Stimulated activated memory B cell treated with anti-CD40 and anti-IgM and Interleukin-4, amounts not matched to agents 10 μg/mL and 1 μg/mL and 100 μg/mL, for 72 hours (primary cell): Measurements from ENCODE around the gene TMA7.
"Not testable (repeated sequence)": the region's sequence is repeated elsewhere in the genome, so short reads cannot be mapped to it uniquely, and the experiment has no call there.

Source experiments
- ATAC-seq: fragments of 150-1000 bp; cut with Tn5 transposase; 2 replicates; pipeline ENCODE4 v1.10.0; 2021
- H3K27ac Mint-ChIP-seq: one replicate; pipeline ENCODE4 v1.8.0; 2022; ENCODE audit warnings: mild to moderate bottlenecking, mixed read lengths
- H3K27me3 Mint-ChIP-seq: one replicate; pipeline ENCODE4 v1.8.0; 2022; ENCODE audit warnings: mixed read lengths
- H3K36me3 Mint-ChIP-seq: one replicate; pipeline ENCODE4 v1.8.0; 2022; ENCODE audit warnings: mixed read lengths
- H3K4me1 Mint-ChIP-seq: one replicate; pipeline ENCODE4 v1.8.0; 2022; ENCODE audit warnings: mixed read lengths
- H3K4me3 Mint-ChIP-seq: one replicate; pipeline ENCODE4 v1.8.0; 2022; ENCODE audit warnings: mild to moderate bottlenecking, moderate library complexity, mixed read lengths
- H3K9me3 Mint-ChIP-seq: one replicate; pipeline ENCODE4 v1.8.0; 2022; ENCODE audit warnings: mixed read lengths

Gene TMA7

DNA sequence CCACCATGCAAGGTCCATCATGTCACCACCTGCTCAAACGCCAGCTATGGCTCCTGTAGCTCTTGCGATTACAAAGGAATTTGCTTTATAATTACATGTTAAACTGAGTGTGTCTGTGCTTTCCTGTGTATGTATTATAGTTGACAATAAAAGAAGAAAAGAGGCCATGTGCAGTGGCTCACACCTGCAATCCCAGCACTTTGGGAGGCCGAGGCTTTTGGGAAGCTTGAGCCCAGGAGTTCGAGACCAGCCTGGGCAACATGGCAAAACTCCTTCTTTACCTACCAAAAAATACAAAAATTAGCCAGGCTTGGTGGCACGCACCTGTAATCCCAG lies 33.5 kb downstream of the TMA7 start:
- Mint-ChIP-seq H3K4me1 (peaks cover 53% of the 10 kb centered on the region), H3K36me3 (peaks cover 16% of the 10 kb centered on the region), H3K27me3 (no peaks in the 10 kb centered on the region), H3K9me3 (no peaks in the 10 kb centered on the region), H3K27ac (peak overlapping the region; percentile 95), H3K4me3 (peak overlapping the region; percentile 84)
- ATAC-seq: no peak

DNA sequence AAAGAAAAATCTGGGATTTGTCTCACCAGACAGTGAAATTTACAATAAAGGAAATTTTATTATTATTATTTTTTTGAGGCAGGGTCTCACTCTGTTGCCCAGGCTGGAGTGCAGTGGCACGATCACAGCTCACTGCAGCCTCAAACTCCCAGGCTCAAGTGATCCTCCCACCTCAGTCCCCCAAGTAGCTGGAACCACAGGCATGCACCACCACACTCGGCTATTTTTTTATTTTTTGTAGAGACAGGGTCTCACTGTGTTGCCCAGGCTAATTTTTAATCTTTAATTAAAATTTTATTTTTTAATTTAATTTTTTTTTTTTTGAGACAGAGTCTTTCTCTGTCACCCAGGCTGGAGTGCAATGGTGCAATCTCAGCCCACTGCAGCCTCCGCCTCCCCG lies 34.0 kb downstream of the TMA7 start:
- H3K9me3 Mint-ChIP-seq, H3K27ac Mint-ChIP-seq, H3K4me3 Mint-ChIP-seq, ATAC-seq, H3K27me3 Mint-ChIP-seq: not testable (repeated sequence)
- Mint-ChIP-seq H3K36me3 (peaks cover 12% of the 10 kb centered on the region), H3K4me1 (peaks cover 53% of the 10 kb centered on the region)

DNA sequence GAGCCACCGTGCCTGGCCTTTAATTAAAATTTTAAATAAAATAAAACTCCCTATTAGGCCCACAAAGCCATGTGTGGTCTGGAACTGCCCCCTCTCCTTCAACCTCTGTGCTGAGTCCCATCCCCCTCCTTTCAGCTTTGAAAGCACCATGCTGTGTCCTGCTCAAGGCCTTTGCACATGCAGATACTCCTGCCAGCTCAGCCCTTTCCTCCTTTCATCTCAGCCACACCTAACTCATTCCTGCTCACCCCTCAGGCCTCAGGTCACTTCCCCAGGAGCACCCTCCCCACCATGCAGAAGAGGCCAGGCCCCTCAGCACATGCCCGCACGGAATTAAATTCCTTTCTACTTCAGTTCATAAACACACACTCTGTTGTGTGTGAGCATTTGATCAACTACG lies 34.6 kb downstream of the TMA7 start:
- no peak overlapping the region for H3K4me3 Mint-ChIP-seq
- peak overlapping the region; percentile 71 for H3K27ac Mint-ChIP-seq
- no peak for ATAC-seq
- peaks cover 6% of the 10 kb centered on the region for H3K36me3 Mint-ChIP-seq
- H3K4me1 Mint-ChIP-seq: peaks cover 53% of the 10 kb centered on the region
- H3K27me3 Mint-ChIP-seq: no peaks in the 10 kb centered on the region
- H3K9me3 Mint-ChIP-seq: no peaks in the 10 kb centered on the region

DNA sequence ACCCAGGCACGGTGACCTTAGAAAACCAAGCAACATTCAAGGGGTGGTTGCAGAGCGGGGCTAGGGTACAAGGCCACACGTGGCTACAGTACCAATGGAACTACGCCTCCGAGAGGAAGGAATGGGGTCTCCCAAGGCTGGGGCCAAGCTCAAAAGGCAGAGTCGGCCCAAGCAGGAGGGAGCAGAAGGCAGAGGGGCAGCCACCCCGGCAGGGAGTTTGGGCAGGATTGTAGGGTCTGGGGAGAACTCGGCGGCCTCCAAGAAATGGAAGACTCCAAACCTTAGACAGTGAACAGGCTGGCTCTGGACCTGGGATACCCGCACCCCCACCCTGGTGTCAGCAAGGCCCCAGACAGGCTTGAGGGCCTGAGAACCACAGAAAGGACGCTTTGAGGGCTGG lies 35.1 kb downstream of the TMA7 start:
- no peak for ATAC-seq
- Mint-ChIP-seq H3K27me3 (no peaks in the 10 kb centered on the region), H3K4me1 (peaks cover 47% of the 10 kb centered on the region), H3K9me3 (no peaks in the 10 kb centered on the region), H3K4me3 (no peak overlapping the region), H3K36me3 (no peaks in the 10 kb centered on the region), H3K27ac (peak overlapping the region; percentile 71)

DNA sequence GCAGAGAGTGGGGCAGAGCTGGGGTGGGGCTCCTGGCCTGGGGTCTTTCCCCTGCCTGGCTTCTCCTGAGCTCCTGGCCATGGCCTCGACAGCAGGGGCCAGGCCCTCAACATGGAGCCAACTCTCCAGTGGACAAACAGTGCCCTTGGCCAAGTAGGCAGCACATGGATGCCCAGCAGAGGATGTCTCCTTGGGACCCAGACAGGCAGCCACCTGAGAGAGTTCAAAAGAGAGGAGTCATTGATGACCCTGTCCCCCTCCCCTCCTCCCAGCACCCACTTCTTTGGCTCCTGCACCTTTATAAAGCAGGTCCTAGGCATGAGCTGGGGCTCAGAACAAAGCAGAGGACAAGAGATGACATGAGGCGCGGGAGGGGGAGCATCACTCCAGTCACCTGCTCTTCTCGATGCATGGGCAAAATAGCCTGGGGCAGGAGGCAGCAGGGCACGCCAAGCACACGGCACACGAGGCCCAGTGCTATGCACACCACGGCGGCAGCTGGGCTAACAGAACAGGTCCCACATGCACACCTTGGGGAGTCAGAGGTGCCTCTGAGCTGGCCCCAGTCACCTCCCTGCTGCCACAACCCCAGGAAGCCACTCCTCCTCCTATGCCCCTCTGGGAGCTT lies 36.5 kb downstream of the TMA7 start:
- no peak overlapping the region for H3K27ac Mint-ChIP-seq
- H3K9me3 Mint-ChIP-seq: no peaks in the 10 kb centered on the region
- no peaks in the 10 kb centered on the region for H3K27me3 Mint-ChIP-seq
- H3K36me3 Mint-ChIP-seq: no peaks in the 10 kb centered on the region
- no peak for ATAC-seq
- peaks cover 43% of the 10 kb centered on the region for H3K4me1 Mint-ChIP-seq
- no peak overlapping the region for H3K4me3 Mint-ChIP-seq

DNA sequence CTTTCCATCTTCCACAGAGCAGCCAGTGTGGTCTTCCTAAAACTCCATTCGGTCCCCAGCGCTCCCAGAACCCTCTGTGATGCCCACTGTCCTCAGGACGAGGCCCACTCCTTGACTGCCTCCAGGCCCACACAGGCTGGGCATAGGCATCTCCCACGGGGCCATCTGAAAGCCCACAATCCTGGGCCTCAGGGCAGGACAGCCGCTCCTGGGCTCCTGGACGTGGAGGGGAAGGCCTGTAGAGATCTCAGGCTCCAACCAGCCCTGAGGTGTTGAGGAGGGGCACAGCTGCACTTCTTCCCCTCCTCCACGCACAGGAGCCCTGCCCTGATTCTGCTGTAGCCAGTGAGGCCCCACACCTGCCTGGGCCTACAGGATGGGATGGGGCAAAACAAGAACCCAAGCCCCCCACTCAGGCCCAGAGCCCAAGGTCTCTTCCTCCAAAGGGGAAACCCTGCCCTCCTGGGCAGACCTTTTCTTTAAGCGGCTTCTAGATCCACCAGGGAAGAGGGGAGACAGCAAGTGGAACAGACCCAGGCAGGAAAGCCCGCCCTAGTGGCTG lies 38.0 kb downstream of the TMA7 start:
- H3K4me3 Mint-ChIP-seq: no peak overlapping the region
- no peaks in the 10 kb centered on the region for H3K9me3 Mint-ChIP-seq
- H3K36me3 Mint-ChIP-seq: no peaks in the 10 kb centered on the region
- peaks cover 39% of the 10 kb centered on the region for H3K4me1 Mint-ChIP-seq
- no peak for ATAC-seq
- peak overlapping the region; percentile 90 for H3K27ac Mint-ChIP-seq
- H3K27me3 Mint-ChIP-seq: no peaks in the 10 kb centered on the region

DNA sequence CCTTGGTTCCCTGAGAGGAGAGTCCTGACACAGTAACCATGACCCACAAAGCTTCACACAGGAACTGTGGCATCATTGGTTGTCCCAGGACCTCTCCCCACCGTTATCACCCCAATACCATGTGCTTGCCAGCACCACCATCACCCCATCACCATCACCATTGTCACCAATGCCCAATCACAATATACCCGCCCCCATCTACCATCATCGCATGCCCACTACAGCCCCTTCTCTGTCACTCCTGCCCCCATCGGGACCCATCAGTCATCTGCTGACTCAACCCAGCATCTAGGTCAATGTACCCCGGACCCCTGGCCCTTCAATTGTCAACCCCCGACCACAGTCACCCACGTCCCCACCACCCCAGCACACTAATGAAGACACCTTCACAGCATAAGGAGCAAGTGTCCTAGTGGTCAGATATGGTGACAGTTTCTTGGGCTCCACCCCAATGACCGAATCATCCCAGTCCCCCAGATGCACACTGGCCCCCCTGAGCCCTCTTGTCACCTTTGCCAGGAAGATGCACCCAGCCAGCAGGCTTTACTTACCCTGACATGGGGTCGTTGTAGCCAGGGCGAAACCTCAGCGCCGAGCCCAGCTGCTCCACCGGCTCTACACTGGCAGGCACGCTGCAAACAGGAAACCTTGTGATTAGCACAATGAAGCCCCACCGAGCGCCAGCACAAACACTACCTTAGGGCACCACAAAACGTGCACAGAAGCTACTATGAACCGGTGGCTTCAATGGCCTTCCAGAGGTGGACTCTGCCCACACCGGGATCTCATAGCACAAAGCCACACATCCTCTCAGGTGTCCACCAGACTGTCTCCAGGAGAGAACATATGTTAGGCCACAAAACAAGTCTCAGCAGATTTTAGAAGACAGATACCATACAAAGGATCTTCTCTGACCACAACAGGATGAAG lies 38.8 kb downstream of the TMA7 start:
- Mint-ChIP-seq H3K27me3 (no peaks in the 10 kb centered on the region), H3K4me3 (peak overlapping the region; percentile 30), H3K27ac (peak overlapping the region; percentile 90), H3K36me3 (no peaks in the 10 kb centered on the region), H3K4me1 (peaks cover 32% of the 10 kb centered on the region), H3K9me3 (no peaks in the 10 kb centered on the region)
- ATAC-seq: peak; percentile 79

DNA sequence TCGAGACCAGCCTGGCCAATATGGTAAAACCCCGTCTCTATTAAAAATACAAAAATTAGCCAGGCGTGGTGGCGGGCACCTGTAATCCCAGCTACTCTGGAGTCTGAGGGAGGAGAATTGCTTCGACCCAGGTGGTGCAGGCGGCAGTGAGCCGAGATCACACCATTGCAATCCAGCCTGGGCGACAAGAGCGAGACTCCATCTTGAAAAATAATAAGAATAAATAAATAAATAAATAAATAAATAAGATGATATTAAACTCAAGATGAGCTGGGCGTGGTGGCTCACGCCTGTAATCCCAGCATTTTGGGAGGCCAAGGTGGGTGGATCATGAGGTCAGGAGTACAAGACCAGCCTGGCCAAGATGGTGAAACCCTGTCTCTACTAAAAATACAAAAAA lies 40.8 kb downstream of the TMA7 start:
- ATAC-seq, H3K9me3 Mint-ChIP-seq, H3K36me3 Mint-ChIP-seq, H3K27me3 Mint-ChIP-seq, H3K4me3 Mint-ChIP-seq, H3K27ac Mint-ChIP-seq: not testable (repeated sequence)
- H3K4me1 Mint-ChIP-seq: peaks cover 22% of the 10 kb centered on the region

DNA sequence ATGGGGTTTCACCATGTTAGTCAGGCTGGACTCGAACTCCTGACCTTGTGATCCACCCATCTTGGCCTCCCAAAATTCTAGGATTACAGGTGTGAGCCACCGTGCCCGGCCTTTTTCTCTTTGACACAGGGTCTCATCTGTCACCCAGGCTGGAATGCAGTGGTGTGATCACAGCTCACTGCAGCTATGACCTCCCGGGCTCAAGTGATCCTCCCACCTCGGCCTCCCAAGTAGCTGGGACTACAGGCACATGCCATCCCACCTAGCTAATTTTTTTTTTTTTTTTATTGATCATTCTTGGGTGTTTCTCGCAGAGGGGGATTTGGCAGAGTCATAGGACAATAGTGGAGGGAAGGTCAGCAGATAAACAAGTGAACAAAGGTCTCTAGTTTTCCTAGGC lies 42.8 kb downstream of the TMA7 start:
- H3K4me1 Mint-ChIP-seq: peaks cover 17% of the 10 kb centered on the region
- H3K36me3 Mint-ChIP-seq, H3K27ac Mint-ChIP-seq, H3K9me3 Mint-ChIP-seq, ATAC-seq, H3K27me3 Mint-ChIP-seq, H3K4me3 Mint-ChIP-seq: not testable (repeated sequence)

DNA sequence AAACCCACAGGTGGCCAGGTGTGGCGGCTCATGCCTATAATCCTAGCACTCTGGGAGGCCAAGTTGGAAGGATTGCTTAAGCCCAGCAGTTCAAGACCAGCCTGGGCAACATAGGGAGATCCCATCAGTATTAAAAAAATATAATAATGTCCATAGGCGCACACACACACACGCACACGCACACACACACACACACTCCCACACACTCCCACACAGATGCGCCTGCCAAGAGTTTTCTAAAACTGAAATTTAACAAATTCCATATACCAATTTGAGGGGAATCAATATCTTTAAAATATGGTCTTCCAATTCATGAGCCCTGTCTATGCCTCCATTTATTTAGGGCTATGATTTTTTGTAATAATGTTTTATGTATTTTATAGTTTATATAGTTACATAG lies 46.9 kb downstream of the TMA7 start:
- no peaks in the 10 kb centered on the region for H3K36me3 Mint-ChIP-seq
- no peaks in the 10 kb centered on the region for H3K9me3 Mint-ChIP-seq
- H3K27ac Mint-ChIP-seq: no peak overlapping the region
- H3K4me1 Mint-ChIP-seq: peaks cover under 1% of the 10 kb centered on the region
- no peaks in the 10 kb centered on the region for H3K27me3 Mint-ChIP-seq
- no peak for ATAC-seq
- no peak overlapping the region for H3K4me3 Mint-ChIP-seq

DNA sequence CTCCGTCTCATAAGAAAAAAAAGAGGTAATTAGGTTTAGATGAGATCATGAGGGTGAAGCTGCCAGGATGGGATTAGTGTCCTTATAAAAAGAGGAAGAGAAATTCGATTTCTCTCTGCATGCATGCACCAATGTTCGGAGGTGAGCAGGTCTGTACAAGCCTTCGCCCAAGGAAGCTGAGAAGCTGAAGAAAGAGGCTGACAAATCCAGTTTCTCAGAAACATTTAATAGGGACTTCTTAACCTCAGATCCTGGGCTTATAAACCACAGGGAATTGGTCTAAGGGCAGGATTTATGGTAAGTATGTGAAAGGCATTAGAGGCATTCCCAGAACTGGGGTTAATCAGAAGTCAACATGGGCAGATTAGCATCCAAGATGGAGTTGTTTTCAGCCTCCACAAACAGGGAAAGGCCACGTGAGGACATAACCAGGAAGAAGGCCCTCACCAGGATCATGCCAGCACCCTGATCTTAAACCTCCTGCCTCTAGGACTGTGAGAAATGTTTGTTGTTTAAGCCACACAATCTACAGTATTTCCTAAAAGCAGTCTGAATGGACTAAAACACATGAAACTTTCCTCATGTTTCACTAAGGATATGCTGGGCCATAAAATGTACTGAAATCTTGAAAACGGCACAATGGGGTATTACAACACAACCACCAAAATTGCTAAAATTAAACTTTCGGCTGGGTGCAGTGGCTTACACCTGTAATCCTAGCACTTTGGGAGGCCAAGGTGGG lies 52.6 kb downstream of the TMA7 start:
- peak; percentile 92 for ATAC-seq
- Mint-ChIP-seq H3K27ac (peak overlapping the region; percentile 58), H3K4me1 (peaks cover 9% of the 10 kb centered on the region), H3K9me3 (no peaks in the 10 kb centered on the region), H3K4me3 (peak overlapping the region; percentile 73), H3K27me3 (no peaks in the 10 kb centered on the region), H3K36me3 (peaks cover 2% of the 10 kb centered on the region)

DNA sequence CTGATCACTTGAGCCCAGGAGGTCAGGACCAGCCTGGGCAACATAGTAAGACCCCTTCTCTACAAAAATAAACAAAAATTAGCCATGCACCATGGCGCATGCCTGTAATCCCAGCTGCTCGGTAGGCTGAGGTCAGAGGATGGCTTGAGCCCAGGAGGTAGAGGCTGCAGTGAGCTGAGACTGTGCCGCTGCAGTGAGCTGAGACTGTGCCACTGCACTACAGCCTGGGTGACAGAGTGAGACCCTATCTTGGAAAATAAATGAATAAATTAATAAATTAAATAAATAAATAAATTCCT lies 53.1 kb downstream of the TMA7 start:
- no peak for ATAC-seq
- Mint-ChIP-seq H3K27ac (no peak overlapping the region), H3K9me3 (no peaks in the 10 kb centered on the region), H3K27me3 (no peaks in the 10 kb centered on the region), H3K4me3 (no peak overlapping the region), H3K36me3 (peaks cover 7% of the 10 kb centered on the region), H3K4me1 (peaks cover 9% of the 10 kb centered on the region)
